Activated naive CD4-positive, alpha-beta T cell treated with anti-CD3 and anti-CD28 coated beads for 36 hours (primary cell): Measurements from ENCODE around the gene CDC27. TPM values are rescaled to one million over a fixed set of nuclear protein-coding genes. Genes with fewer than 3 reads are reported as not detected.

Experiments
- CTCF ChIA-PET: fragments of 350-600 bp; sonication (Branson Sonifier 250); formaldehyde crosslinking; loops from one replicate; lab custom pipeline; 2021; ENCODE audit warnings: antibody characterized with exemption; lab: Charles Lee
- DNase-seq: peaks from one replicate; pipeline ENCODE4 v3.0.0-alpha.2; 2020
- H3K27ac Mint-ChIP-seq: one replicate; pipeline ENCODE4 v1.8.0; 2021; ENCODE audit warnings: mild to moderate bottlenecking, mixed read lengths
- H3K27me3 Mint-ChIP-seq: one replicate; pipeline ENCODE4 v1.8.0; 2021; ENCODE audit warnings: low read depth, mixed read lengths
- H3K36me3 Mint-ChIP-seq: one replicate; pipeline ENCODE4 v1.8.0; 2021; ENCODE audit warnings: low read depth, mixed read lengths
- H3K4me1 Mint-ChIP-seq: one replicate; pipeline ENCODE4 v1.8.0; 2021; ENCODE audit warnings: low read depth, mixed read lengths
- H3K4me3 Mint-ChIP-seq: one replicate; pipeline ENCODE4 v1.8.0; 2021; ENCODE audit warnings: mild to moderate bottlenecking, moderate library complexity, mixed read lengths
- H3K9me3 Mint-ChIP-seq: one replicate; pipeline ENCODE4 v1.8.0; 2021; ENCODE audit warnings: mixed read lengths
- intact Hi-C: fragments of 100-400 bp; cut with micrococcal nuclease; formaldehyde crosslinking; loops from one replicate; pipeline ENCODE4 v1.15.1; 2023
- total RNA-seq, 2 experiments: library from RNA; stranded (reverse); gene quantifications; one replicate each; pipeline ENCODE4 v1.2.3, GENCODE V29; 2021

Gene CDC27, protein sequence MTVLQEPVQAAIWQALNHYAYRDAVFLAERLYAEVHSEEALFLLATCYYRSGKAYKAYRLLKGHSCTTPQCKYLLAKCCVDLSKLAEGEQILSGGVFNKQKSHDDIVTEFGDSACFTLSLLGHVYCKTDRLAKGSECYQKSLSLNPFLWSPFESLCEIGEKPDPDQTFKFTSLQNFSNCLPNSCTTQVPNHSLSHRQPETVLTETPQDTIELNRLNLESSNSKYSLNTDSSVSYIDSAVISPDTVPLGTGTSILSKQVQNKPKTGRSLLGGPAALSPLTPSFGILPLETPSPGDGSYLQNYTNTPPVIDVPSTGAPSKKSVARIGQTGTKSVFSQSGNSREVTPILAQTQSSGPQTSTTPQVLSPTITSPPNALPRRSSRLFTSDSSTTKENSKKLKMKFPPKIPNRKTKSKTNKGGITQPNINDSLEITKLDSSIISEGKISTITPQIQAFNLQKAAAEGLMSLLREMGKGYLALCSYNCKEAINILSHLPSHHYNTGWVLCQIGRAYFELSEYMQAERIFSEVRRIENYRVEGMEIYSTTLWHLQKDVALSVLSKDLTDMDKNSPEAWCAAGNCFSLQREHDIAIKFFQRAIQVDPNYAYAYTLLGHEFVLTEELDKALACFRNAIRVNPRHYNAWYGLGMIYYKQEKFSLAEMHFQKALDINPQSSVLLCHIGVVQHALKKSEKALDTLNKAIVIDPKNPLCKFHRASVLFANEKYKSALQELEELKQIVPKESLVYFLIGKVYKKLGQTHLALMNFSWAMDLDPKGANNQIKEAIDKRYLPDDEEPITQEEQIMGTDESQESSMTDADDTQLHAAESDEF
- total RNA-seq: 100 to 1,000 TPM; 105 to 117 TPM

DNA sequence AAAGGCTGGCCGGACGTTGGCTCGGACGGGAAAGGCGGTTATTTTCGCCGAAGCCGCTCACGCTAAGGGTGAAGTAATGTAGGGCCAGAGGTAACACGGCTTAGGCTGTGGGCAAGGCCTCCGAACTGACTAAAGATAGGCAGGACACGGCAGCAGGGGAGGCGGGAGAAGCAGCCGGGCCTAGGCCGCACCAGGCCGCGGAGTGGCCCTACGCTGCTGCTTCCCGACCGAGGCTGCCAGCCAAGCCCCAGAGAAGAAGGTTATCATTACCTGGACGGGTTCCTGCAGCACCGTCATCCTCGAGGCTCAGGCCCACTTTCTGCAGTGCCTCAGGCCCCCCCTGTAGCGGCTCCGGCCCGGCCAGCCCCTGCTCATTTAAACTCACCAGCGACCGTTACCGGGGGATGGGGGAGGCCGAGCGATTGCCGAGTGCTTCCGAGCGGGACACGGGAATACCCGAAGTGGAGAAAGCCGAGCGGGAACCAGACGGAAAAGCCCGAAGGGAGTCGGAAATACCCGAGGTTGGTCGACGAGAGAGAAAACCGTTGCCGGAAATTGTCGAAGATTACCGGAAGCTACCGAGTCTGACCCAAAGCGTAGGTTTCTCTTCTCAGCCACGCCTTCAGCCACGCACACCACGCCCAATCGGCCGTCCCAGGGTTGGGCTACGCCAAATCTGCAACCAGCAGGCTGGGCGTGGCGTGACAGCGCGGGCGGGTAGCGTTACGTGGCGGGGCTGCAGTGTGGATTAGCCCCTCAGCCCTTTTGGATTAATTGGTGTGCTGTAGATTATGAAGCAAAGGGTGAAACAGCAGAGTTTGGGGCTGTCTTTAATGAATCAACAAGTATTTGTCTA, at the start of gene CDC27:
Gene CDC27 (minus strand): TSS at position 420 of the 856 bp plus-strand sequence. CDS start 123 bp downstream, at position 297.
- H3K36me3 Mint-ChIP-seq: peaks cover 10% of the 10 kb centered on the region
- H3K4me3 Mint-ChIP-seq: peak within 1 kb of the TSS; percentile 84
- intact Hi-C loops: loop anchor here (1.0 to 10.0 kb wide), 4 partner anchors 15 to 264 kb away; partner anchors contain the start of gene GOSR2
- no peaks in the 10 kb centered on the region for H3K9me3 Mint-ChIP-seq
- peak within 1 kb of the TSS; percentile 91 for H3K27ac Mint-ChIP-seq
- DNase-seq: peak; percentile 100
- peaks cover 34% of the 10 kb centered on the region for H3K4me1 Mint-ChIP-seq
- no peaks in the 10 kb centered on the region for H3K27me3 Mint-ChIP-seq
- CTCF ChIA-PET: interaction anchor here (1.1 to 1.3 kb wide), 2 partner anchors 12 to 15 kb away, joined by 3 read pairs; no protein-coding TSS in a partner anchor

DNA sequence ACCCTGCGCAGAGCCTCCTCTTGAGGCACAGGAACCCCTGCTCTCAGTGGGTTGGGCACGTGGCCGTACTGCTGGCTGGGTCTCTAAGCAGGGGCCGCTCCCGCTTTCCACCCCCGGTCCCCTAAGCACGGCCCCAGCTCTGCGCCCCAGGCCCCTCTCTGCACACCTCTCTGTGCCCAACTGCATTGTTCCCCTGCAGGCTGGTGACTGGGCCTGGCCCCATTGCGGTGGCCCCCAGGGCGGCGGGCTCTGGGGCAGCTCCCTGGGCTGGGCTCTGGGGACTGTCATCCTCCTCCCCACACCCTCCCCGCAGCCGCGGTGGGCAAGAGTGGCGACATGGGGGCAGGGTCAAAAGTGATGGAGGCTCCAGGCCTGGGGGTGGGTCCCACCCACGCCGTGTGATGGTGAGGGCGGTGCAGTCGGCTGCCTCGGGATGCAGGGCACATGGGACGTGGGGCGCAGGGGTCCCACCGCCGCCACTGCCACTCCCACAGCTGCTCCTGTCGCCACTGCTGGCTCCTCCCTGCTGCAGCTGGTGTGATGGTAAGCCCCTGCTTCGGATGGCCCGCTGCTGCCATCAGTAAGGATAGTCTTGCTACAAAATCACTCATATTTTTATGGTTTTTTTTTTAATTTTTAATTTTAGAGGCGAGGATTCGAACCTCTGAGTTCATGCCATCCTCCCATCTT, 49.4 kb upstream of the CDC27 start:
- Mint-ChIP-seq H3K4me1 (no peaks in the 10 kb centered on the region), H3K9me3 (no peaks in the 10 kb centered on the region), H3K4me3 (no peak overlapping the region), H3K36me3 (no peaks in the 10 kb centered on the region), H3K27ac (no peak overlapping the region), H3K27me3 (no peaks in the 10 kb centered on the region)
- CTCF ChIA-PET: no interaction called here
- intact Hi-C loops: no loop called here
- DNase-seq: no peak

DNA sequence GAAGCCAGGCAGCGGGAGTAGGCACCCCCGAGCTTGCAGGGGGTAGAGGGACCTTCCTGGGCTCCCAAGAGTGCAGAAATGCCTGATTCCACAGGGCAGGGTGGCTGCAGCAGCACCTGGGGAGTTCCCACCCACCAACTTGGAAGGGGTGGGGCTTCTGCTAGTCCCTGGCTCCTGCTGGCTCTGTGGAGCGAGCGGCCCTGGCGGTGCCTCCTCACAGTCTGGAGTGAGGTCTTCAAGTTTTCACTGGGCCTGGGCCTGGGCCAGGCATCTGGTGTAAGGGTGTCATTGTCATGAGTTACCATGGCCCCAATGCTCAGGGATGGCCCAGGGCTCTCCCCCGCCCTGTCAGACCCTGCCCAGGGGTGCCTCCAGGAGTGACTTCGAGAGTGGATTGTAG, 48.7 kb upstream of the CDC27 start:
- intact Hi-C loops: no loop called here
- Mint-ChIP-seq H3K9me3 (no peaks in the 10 kb centered on the region), H3K36me3 (no peaks in the 10 kb centered on the region), H3K27ac (no peak overlapping the region), H3K27me3 (no peaks in the 10 kb centered on the region), H3K4me1 (no peaks in the 10 kb centered on the region), H3K4me3 (no peak overlapping the region)
- no peak for DNase-seq
- CTCF ChIA-PET: no interaction called here

DNA sequence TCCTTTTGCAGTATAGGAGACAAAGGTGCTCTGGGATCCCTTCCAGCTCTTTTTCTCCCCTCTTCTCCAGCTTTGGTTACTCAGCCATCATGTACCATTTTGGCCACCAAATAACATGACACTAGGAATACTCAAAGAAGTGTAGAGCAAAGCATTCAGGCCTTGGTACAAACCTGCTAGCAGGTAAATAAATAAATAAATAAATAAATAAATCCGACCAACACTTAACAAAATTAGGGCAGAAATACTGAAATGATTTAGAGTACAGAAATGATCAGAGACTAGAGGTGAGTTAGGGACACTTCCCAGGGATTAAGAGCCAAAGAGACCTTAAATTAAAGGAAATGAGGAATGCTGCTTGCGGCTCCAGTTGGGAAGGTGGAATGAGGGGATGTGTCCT, 46.8 kb upstream of the CDC27 start:
- CTCF ChIA-PET: no interaction called here
- intact Hi-C loops: no loop called here
- Mint-ChIP-seq H3K36me3 (no peaks in the 10 kb centered on the region), H3K27me3 (no peaks in the 10 kb centered on the region), H3K4me1 (no peaks in the 10 kb centered on the region), H3K27ac (no peak overlapping the region), H3K4me3 (no peak overlapping the region), H3K9me3 (no peaks in the 10 kb centered on the region)
- DNase-seq: no peak

DNA sequence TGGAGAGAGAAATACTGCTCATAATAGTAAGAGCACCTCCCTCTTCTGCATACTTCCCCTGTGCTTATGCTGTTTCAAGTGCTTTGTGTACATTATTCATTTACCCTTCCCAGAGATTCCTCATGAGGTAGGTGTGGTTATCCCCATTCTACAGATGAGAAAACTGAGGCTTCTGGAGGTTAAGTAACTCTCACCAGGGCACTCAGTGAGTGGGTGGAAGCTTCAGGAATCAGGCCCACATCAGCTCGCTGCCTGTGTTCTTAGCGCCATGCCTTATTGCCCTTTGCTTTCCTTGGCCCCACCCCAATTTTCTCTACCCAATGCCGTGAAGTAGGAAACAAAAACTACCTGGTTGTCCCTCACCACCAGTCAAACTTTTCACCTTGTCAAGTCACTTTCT, 46.4 kb upstream of the CDC27 start:
- Mint-ChIP-seq H3K36me3 (no peaks in the 10 kb centered on the region), H3K4me3 (no peak overlapping the region), H3K4me1 (no peaks in the 10 kb centered on the region), H3K27me3 (peaks cover 2% of the 10 kb centered on the region), H3K9me3 (no peaks in the 10 kb centered on the region), H3K27ac (no peak overlapping the region)
- CTCF ChIA-PET: interaction anchor here (1.6 kb wide), 1 partner anchor 78 kb away, joined by 6 read pairs; no protein-coding TSS in a partner anchor
- no peak for DNase-seq
- intact Hi-C loops: no loop called here

DNA sequence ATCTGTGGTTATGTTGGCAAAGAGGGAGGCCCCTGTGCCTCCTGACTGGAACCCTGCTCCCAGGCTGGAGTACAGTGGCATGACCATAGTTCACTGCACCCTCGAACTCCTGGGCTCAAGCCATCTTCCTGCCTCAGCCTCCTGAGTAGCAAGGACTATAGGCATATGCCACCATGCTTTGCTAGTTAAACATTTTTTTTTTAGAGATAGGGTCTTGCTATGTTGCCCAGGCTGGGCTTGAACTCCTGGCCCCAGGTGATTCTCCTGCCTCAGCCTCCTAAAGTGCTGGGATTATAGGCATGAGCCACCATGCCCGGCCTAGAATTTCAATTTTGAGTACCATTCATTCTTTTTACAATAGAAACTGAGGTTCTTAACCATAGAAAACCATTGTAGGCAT, 43.4 kb upstream of the CDC27 start:
- intact Hi-C loops: no loop called here
- H3K27ac Mint-ChIP-seq: no peak overlapping the region
- no peaks in the 10 kb centered on the region for H3K9me3 Mint-ChIP-seq
- DNase-seq: no peak
- CTCF ChIA-PET: interaction anchor here (1.5 kb wide), 1 partner anchor 83 kb away, joined by 3 read pairs; no protein-coding TSS in a partner anchor
- no peak overlapping the region for H3K4me3 Mint-ChIP-seq
- H3K27me3 Mint-ChIP-seq: peaks cover 3% of the 10 kb centered on the region
- H3K4me1 Mint-ChIP-seq: peaks cover 9% of the 10 kb centered on the region
- H3K36me3 Mint-ChIP-seq: no peaks in the 10 kb centered on the region

DNA sequence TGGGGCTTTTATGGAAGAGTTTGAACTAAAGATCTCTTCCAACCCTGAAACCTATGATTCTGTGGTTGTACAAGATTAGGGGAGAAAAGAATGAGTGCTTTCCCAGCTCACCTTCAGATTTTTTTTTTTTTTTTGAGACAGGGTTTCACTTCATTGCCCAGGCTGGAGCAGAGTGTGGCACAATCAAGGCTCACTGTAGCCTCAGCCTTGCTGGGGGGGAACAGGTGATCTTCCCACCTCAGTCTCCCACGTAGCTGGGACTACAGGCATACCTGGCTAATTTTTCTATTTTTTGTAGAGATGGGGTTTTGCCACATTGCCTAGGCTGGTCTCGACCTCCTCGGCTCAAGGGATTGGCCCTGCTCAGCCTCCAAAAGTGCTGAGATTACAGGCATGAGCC, 42.8 kb upstream of the CDC27 start:
- H3K4me1 Mint-ChIP-seq: peaks cover 9% of the 10 kb centered on the region
- H3K4me3 Mint-ChIP-seq: no peak overlapping the region
- DNase-seq: no peak
- intact Hi-C loops: no loop called here
- no peak overlapping the region for H3K27ac Mint-ChIP-seq
- no peaks in the 10 kb centered on the region for H3K9me3 Mint-ChIP-seq
- no peaks in the 10 kb centered on the region for H3K36me3 Mint-ChIP-seq
- peaks cover 3% of the 10 kb centered on the region for H3K27me3 Mint-ChIP-seq
- CTCF ChIA-PET: interaction anchor here (4.0 kb wide), 1 partner anchor 84 kb away, joined by 51 read pairs; no protein-coding TSS in a partner anchor

DNA sequence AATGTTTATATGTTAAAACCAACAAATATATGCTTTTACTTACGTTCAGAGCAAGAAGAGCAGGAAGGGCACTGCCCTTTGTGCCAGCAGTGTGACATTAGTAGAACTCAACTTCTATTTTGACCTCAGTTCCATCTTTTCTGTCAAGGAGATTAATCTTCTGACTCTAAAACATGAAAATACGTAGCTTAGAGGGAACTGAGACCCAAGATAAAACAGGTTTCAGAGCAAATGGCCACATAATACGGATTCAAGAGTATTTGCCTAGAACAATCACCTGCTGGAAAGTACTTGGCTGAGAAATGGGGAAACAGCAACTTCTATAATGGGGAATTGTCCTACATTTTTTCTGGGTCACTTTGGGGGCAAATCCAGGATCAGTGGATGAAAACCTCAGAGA, 42.2 kb upstream of the CDC27 start:
- H3K9me3 Mint-ChIP-seq: no peaks in the 10 kb centered on the region
- H3K27ac Mint-ChIP-seq: no peak overlapping the region
- intact Hi-C loops: no loop called here
- CTCF ChIA-PET: interaction anchor here (4.0 kb wide), 1 partner anchor 84 kb away, joined by 51 read pairs; no protein-coding TSS in a partner anchor
- H3K4me1 Mint-ChIP-seq: peaks cover 9% of the 10 kb centered on the region
- H3K27me3 Mint-ChIP-seq: peaks cover 3% of the 10 kb centered on the region
- DNase-seq: no peak
- H3K4me3 Mint-ChIP-seq: no peak overlapping the region
- no peaks in the 10 kb centered on the region for H3K36me3 Mint-ChIP-seq

DNA sequence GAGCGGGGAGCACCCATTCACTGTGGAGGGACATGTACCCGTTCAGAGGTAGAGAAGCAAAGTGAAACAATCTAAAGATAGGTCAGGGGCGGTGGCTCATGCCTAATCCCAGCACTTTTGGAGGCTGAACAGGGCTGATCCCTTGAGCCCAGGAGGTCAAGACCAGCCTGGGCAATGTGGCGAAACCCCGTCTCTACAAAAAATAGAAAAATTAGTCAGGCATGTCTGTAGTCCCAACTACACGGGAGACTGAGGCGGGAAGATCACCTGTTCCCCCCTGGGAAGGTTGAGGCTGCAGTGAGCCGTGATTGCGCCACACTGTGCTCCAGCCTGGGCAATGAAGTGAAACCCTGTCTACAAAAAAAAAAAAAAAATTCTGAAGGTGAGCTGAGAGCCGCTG, 41.8 kb upstream of the CDC27 start:
- Mint-ChIP-seq H3K27ac (no peak overlapping the region), H3K4me3 (no peak overlapping the region), H3K9me3 (no peaks in the 10 kb centered on the region), H3K36me3 (no peaks in the 10 kb centered on the region), H3K4me1 (peaks cover 9% of the 10 kb centered on the region), H3K27me3 (peaks cover 3% of the 10 kb centered on the region)
- CTCF ChIA-PET: interaction anchor here (0.9 to 4.0 kb wide), 3 partner anchors 24 to 85 kb away, joined by 3 to 51 read pairs (median 3); no protein-coding TSS in a partner anchor
- intact Hi-C loops: no loop called here
- no peak for DNase-seq

DNA sequence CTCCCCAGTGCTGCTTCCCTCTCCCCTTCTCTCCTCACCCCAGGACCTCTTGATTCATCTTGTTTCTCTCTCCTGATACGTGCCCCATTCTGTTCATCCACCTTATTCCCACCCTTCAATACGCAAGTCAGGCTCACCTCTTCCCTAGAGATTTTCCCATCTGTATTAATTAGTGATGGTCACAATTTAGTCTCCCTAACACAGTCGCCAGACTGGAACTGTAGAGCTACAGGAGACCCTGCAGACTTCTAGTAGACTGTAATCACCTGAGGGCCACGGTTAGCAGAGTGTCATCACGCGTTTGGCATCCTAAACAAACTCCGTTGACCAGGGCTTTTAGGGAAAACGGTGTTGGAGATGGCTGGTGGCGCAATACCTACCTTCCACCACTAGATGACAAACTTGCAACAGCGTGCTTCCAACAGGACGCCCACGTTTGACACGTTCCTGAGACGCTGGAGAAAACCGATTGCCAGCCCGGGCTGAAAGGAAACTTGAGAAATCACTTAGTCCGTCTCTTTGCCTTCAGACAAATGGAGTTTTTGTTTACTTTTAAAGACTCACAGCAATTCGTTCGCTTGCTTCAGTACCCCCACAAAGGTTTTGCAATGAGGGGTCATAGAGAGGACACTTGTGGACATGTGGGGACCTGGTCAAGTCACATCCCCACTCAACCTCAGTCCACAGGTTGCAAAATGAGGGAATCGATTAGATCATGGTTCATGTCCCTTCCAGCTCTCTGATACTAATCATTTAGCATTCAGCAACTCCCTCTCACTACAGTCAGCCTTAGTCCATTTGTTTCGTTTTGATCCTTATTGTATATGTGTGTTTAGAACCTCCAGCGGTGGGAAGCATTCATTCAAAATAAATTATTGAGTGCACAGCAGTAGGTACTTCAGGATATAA, 40.7 kb upstream of the CDC27 start:
- Mint-ChIP-seq H3K4me1 (peaks cover 9% of the 10 kb centered on the region), H3K27ac (no peak overlapping the region), H3K4me3 (peak overlapping the region; percentile 34), H3K27me3 (peaks cover 3% of the 10 kb centered on the region), H3K36me3 (no peaks in the 10 kb centered on the region), H3K9me3 (no peaks in the 10 kb centered on the region)
- CTCF ChIA-PET: interaction anchor here (0.7 to 4.0 kb wide), 10 partner anchors 11 to 488 kb away, joined by 3 to 51 read pairs (median 3); no protein-coding TSS in a partner anchor
- DNase-seq: peak; percentile 90
- intact Hi-C loops: loop anchor here (1.0 kb wide), 2 partner anchors 86 to 386 kb away; no protein-coding TSS in a partner anchor
